IMR-90 (cell line): ENCODE measurements around the gene MAB21L3. TPM values are rescaled to one million over a fixed set of nuclear protein-coding genes. Genes with fewer than 3 reads are reported as not detected.

ENCODE experiments used
- ATAC-seq: fragments of 200-7000 bp; cut with Tn5 transposase; 2 replicates; pipeline ENCODE4 v1.9.1; 2020; ENCODE audit warnings: low read depth, mild to moderate bottlenecking, moderate library complexity
- BruUV-seq: library from RNA; stranded (reverse); fragments of 400-500 nt; replicated peaks from 2 replicates; lab custom pipeline; 2021; lab: Mats Ljungman, UMichigan
- CTCF ChIA-PET: fragments of 300-600 bp; formaldehyde crosslinking; extraction: SDS; loops from one replicate; lab custom pipeline; 2021; ENCODE audit warnings: antibody characterized with exemption; lab: Yijun Ruan, JAX
- POLR2A ChIA-PET: fragments of 300-600 bp; sonication (Branson Sonifier 250); formaldehyde crosslinking; loops from one replicate; lab custom pipeline; 2022; ENCODE audit warnings: antibody characterized with exemption; ENCODE audit not compliant: unreplicated experiment; lab: Charles Lee
- DNase-seq: peaks from one replicate; pipeline ENCODE4 v3.0.0; 2013
- H2AFZ ChIP-seq: replicated peaks from 2 replicates; pipeline ENCODE3; 2013; ENCODE audit warnings: low read length, mild to moderate bottlenecking; ENCODE audit not compliant: poor library complexity
- H2AK5ac ChIP-seq: 2 replicates; pipeline ENCODE4 v1.6.1; 2013; ENCODE audit warnings: low read depth, low read length, inconsistent platforms
- H2AK9ac ChIP-seq: replicated peaks from 2 replicates; pipeline ENCODE3; 2013; ENCODE audit warnings: mild to moderate bottlenecking, low read depth, low read length, moderate library complexity; ENCODE audit not compliant: poor library complexity
- H2BK120ac ChIP-seq: 2 replicates; pipeline ENCODE4 v1.6.1; 2013; ENCODE audit warnings: low read depth, low read length, inconsistent platforms
- H2BK15ac ChIP-seq: 3 replicates; pipeline ENCODE4 v1.6.1; 2013; ENCODE audit warnings: low read depth, low read length, inconsistent platforms
- H2BK20ac ChIP-seq: 2 replicates; pipeline ENCODE4 v1.6.1; 2013; ENCODE audit warnings: low read depth, mild to moderate bottlenecking, inconsistent platforms, low read length, moderate library complexity
- H2BK5ac ChIP-seq: 2 replicates; pipeline ENCODE4 v1.6.1; 2013; ENCODE audit warnings: mild to moderate bottlenecking, low read depth, low read length, inconsistent platforms; ENCODE audit not compliant: poor library complexity, severe bottlenecking
- H3K14ac ChIP-seq: replicated peaks from 2 replicates; pipeline ENCODE4 v1.6.1; 2013; ENCODE audit warnings: low read depth, low read length, inconsistent platforms
- H3K18ac ChIP-seq: 2 replicates; pipeline ENCODE4 v1.6.1; 2013; ENCODE audit warnings: low read depth, low read length, control low read depth
- H3K23ac ChIP-seq: 2 replicates; pipeline ENCODE4 v1.6.1; 2013; ENCODE audit warnings: low read depth, low read length, inconsistent platforms
- H3K27ac ChIP-seq: 2 replicates; pipeline ENCODE4 v1.5.1; 2013; ENCODE audit warnings: mild to moderate bottlenecking, control low read depth, low read length; ENCODE audit not compliant: insufficient read depth
- H3K27me3 ChIP-seq: 2 replicates; pipeline ENCODE4 v1.6.1; 2013; ENCODE audit warnings: low read length; ENCODE audit not compliant: control insufficient read depth, insufficient read depth
- H3K36me3 ChIP-seq: 2 replicates; pipeline ENCODE4 v1.6.1; 2013; ENCODE audit warnings: low read length, mixed read lengths; ENCODE audit not compliant: control insufficient read depth, insufficient read depth
- H3K4ac ChIP-seq: 2 replicates; pipeline ENCODE4 v1.6.1; 2013; ENCODE audit warnings: low read depth, low read length, inconsistent platforms
- H3K4me1 ChIP-seq: 2 replicates; pipeline ENCODE4 v1.6.1; 2013; ENCODE audit warnings: low read length, mixed read lengths; ENCODE audit not compliant: control insufficient read depth, insufficient read depth
- H3K4me2 ChIP-seq: 2 replicates; pipeline ENCODE4 v1.6.1; 2013; ENCODE audit warnings: low read depth, mild to moderate bottlenecking, control low read depth, low read length, moderate library complexity
- H3K4me3 ChIP-seq: 2 replicates; pipeline ENCODE4 v1.5.1; 2013; ENCODE audit warnings: low read depth, mild to moderate bottlenecking, control low read depth, low read length, moderate library complexity; ENCODE audit not compliant: insufficient read depth
- H3K56ac ChIP-seq: 2 replicates; pipeline ENCODE4 v1.6.1; 2013; ENCODE audit warnings: low read length, inconsistent platforms; ENCODE audit not compliant: insufficient read depth; ENCODE audit errors: extremely low read depth
- H3K79me1 ChIP-seq, 2 experiments: 2 replicates each; pipeline ENCODE4 v1.6.1; 2013; ENCODE audit warnings: low read length in 2 of 2, inconsistent platforms in 1 of 2, low read depth in 1 of 2
- H3K9ac ChIP-seq: 2 replicates; pipeline ENCODE4 v1.6.1; 2013; ENCODE audit warnings: low read depth, low read length, control low read depth
- H3K9me1 ChIP-seq: 2 replicates; pipeline ENCODE4 v1.6.1; 2013; ENCODE audit warnings: low read length, inconsistent platforms; ENCODE audit not compliant: insufficient read depth
- H3K9me3 ChIP-seq: 2 replicates; pipeline ENCODE4 v1.6.1; 2013; ENCODE audit warnings: low read length; ENCODE audit not compliant: control insufficient read depth, insufficient read depth
- H4K20me1 ChIP-seq: 2 replicates; pipeline ENCODE4 v1.6.1; 2013; ENCODE audit warnings: low read length, inconsistent platforms; ENCODE audit not compliant: insufficient read depth
- H4K5ac ChIP-seq: 2 replicates; pipeline ENCODE4 v1.6.1; 2013; ENCODE audit warnings: mild to moderate bottlenecking, low read depth, low read length, control low read depth
- H4K8ac ChIP-seq, 2 experiments: 2 replicates each; pipeline ENCODE4 v1.6.1; 2013; ENCODE audit warnings: low read depth in 2 of 2, low read length in 2 of 2, control low read depth in 1 of 2, inconsistent platforms in 1 of 2
- H4K91ac ChIP-seq: 2 replicates; pipeline ENCODE4 v1.6.1; 2013; ENCODE audit warnings: low read depth, low read length, inconsistent platforms; ENCODE audit not compliant: insufficient read depth
- BHLHE40 ChIP-seq: fragments of 150-350 bp; IDR thresholded peaks from 2 replicates; pipeline ENCODE4 v1.6.1; 2016; ENCODE audit warnings: mild to moderate bottlenecking, low read depth, low read length
- CEBPB ChIP-seq: IDR thresholded peaks from 2 replicates; pipeline ENCODE4 v1.6.1; 2012; ENCODE audit warnings: low read depth, low read length, improper control_type of control experiment
- CHD1 ChIP-seq: IDR thresholded peaks from 2 replicates; pipeline ENCODE4 v1.6.1; 2012; ENCODE audit warnings: low read depth, low read length, improper control_type of control experiment
- ELK1 ChIP-seq: fragments of 150-350 bp; IDR thresholded peaks from 2 replicates; pipeline ENCODE4 v1.6.1; 2016; ENCODE audit warnings: low read depth, mild to moderate bottlenecking, low read length, moderate library complexity, borderline replicate concordance
- FOS ChIP-seq: fragments of 150-350 bp; IDR thresholded peaks from 2 replicates; pipeline ENCODE4 v1.6.1; 2016; ENCODE audit warnings: low read depth, low read length
- MAFK ChIP-seq: IDR thresholded peaks from 2 replicates; pipeline ENCODE4 v1.6.1; 2012; ENCODE audit warnings: low read depth, low read length, improper control_type of control experiment
- MAZ ChIP-seq: IDR thresholded peaks from 2 replicates; pipeline ENCODE4 v1.6.1; 2012; ENCODE audit warnings: low read depth, mild to moderate bottlenecking, low read length, improper control_type of control experiment, moderate library complexity, borderline replicate concordance
- MXI1 ChIP-seq: IDR thresholded peaks from 2 replicates; pipeline ENCODE4 v1.6.1; 2012; ENCODE audit warnings: low read depth, mild to moderate bottlenecking, low read length, moderate library complexity, borderline replicate concordance
- NFE2L2 ChIP-seq: fragments of 150-350 bp; IDR thresholded peaks from 2 replicates; pipeline ENCODE4 v1.6.1; 2016; ENCODE audit warnings: low read depth, mild to moderate bottlenecking, low read length
- POLR2A ChIP-seq: IDR thresholded peaks from 2 replicates; pipeline ENCODE4 v1.6.1; 2012; ENCODE audit warnings: mild to moderate bottlenecking, low read depth, low read length
- RCOR1 ChIP-seq: IDR thresholded peaks from 2 replicates; pipeline ENCODE4 v1.6.1; 2012; ENCODE audit warnings: mild to moderate bottlenecking, low read length, improper control_type of control experiment; ENCODE audit not compliant: insufficient replicate concordance
- USF2 ChIP-seq: fragments of 150-350 bp; IDR thresholded peaks from 2 replicates; pipeline ENCODE4 v1.6.1; 2017; ENCODE audit warnings: mild to moderate bottlenecking, antibody characterized with exemption, low read length, low read depth
- WGBS, 2 experiments: methylation state at CpG; one replicate each; pipeline versions ENCODE4 v1.1.5 to v1.1.7; 2013; ENCODE audit warnings: missing lambda C conversion rate in 2 of 2; ENCODE audit not compliant: insufficient read length in 1 of 2; ENCODE audit errors: extremely low coverage in 2 of 2; 5-methylcytosine and 5-hydroxymethylcytosine counted together
- dilution Hi-C: fragments of 300-500 bp; cut with HindIII; formaldehyde crosslinking; loops from one replicate; pipeline ENCODE4 v1.14.3; 2018; ENCODE audit warnings: low sequenced_read_pairs; ENCODE audit not compliant: unreplicated experiment
- in situ Hi-C: fragments of 300-500 bp; cut with MboI; formaldehyde crosslinking; loops from 3 replicates; pipeline ENCODE4 v1.14.3; 2019; ENCODE audit warnings: low sequenced_read_pairs, inconsistent platforms, mixed read lengths
- intact Hi-C: fragments of 100-400 bp; cut with micrococcal nuclease; formaldehyde crosslinking; loops from 2 replicates; pipeline ENCODE4 v1.10.0; 2022
- polyA plus RNA-seq, 3 experiments: library from polyadenylated mRNA; depleted of rRNA; stranded (reverse); fragments of >200 nt; gene quantifications; 2 replicates each; pipeline ENCODE4 v1.2.3, GENCODE V29; 2012; ENCODE audit warnings: low replicate concordance in 1 of 3
- total RNA-seq: library from RNA; depleted of rRNA; stranded (reverse); fragments of >200 nt; gene quantifications from 2 replicates; pipeline ENCODE4 v1.2.3, GENCODE V29; 2012

The MAB21L3 gene
- total and polyA plus RNA-seq, 2 of the 4 experiments (the other 2 are of a cell fraction) = not detected

GRCh38 chr1:116172666-116173065 is 61.5 kb downstream of the MAB21L3 start (continued):
- no peak for TF ChIP-seq USF2
- no peak for TF ChIP-seq CEBPB
- TF ChIP-seq NFE2L2 = no peak

GRCh38 chr1:116175611-116176010 is 64.4 kb downstream of the MAB21L3 start:
- H3K27me3 ChIP-seq = peaks cover 4% of the 10 kb centered on the region
- no peak for TF ChIP-seq POLR2A
- no peak for TF ChIP-seq MAFK
- TF ChIP-seq NFE2L2 = no peak
- no peak for TF ChIP-seq ELK1
- no peak for TF ChIP-seq CHD1
- TF ChIP-seq CEBPB = no peak
- no peak for TF ChIP-seq RCOR1
- no peak for TF ChIP-seq MXI1
- TF ChIP-seq FOS = no peak
- TF ChIP-seq USF2 = no peak
- TF ChIP-seq MAZ = no peak
- no peak for TF ChIP-seq BHLHE40

More at GRCh38 chr1:116175611-116176010, 64.4 kb downstream of the MAB21L3 start:
- Histone ChIP-seq H4K5ac (no peak overlapping the region), H3K4ac (no peak overlapping the region), H3K4me2 (no peak overlapping the region), H3K79me1 (no peaks in the 10 kb centered on the region), H2AFZ (no peak overlapping the region), H3K9me1 (no peaks in the 10 kb centered on the region), H2BK15ac (no peak overlapping the region), H3K23ac (no peak overlapping the region), H3K4me3 (no peak overlapping the region), H3K4me1 (no peaks in the 10 kb centered on the region), H2BK120ac (no peak overlapping the region), H2AK5ac (no peak overlapping the region), H3K27ac (no peak overlapping the region), H3K14ac (no peak overlapping the region), H3K9me3 (no peaks in the 10 kb centered on the region), H3K56ac (no peak overlapping the region), H3K18ac (no peak overlapping the region), H3K36me3 (no peaks in the 10 kb centered on the region), H3K9ac (no peak overlapping the region), H4K8ac (no peak overlapping the region), H2BK5ac (no peak overlapping the region), H4K20me1 (no peaks in the 10 kb centered on the region), H2BK20ac (no peak overlapping the region), H4K91ac (no peak overlapping the region), H2AK9ac (no peak overlapping the region)
- POLR2A ChIA-PET = no interaction called here
- intact Hi-C loops (no loop called here), dilution Hi-C loops (no loop called here), in situ Hi-C loops (no loop called here)
- BruUV-seq = no TSS peak
- CTCF ChIA-PET = interaction anchor here (0.6 kb wide), 1 partner anchor 108 kb away, joined by 3 read pairs; no protein-coding TSS in a partner anchor
- DNase-seq (no peak), ATAC-seq (no peak)
- WGBS, 2 experiments = 54% methylated on average over 2 of the region's 3 CpGs; no CpG with 5 or more reads in 1 of the 2 experiments
